GM23248 (cell line): ENCODE results near the gene PCDHGB2. TPM values are rescaled to one million over a fixed set of nuclear protein-coding genes. Genes with fewer than 3 reads are reported as not detected.

Experiments
- DNase-seq: peaks from one replicate; pipeline ENCODE4 v3.0.0-alpha.2; 2015
- H2AFZ ChIP-seq: fragments of 200-600 bp; sonication (generic); 2 replicates; pipeline ENCODE4 v1.6.1; 2016; ENCODE audit warnings: antibody characterized with exemption
- H3F3A ChIP-seq: fragments of 200-600 bp; sonication (generic); 2 replicates; pipeline ENCODE4 v1.6.1; 2016; ENCODE audit warnings: mild to moderate bottlenecking, antibody characterized with exemption, mixed run types; ENCODE audit not compliant: insufficient read depth
- H3K27ac ChIP-seq: fragments of 200-600 bp; sonication (generic); 2 replicates; pipeline ENCODE4 v1.5.1; 2016; ENCODE audit warnings: mild to moderate bottlenecking
- H3K27me3 ChIP-seq: fragments of 200-600 bp; sonication (generic); replicated peaks from 2 replicates; pipeline ENCODE4 v1.6.1; 2016; ENCODE audit warnings: mild to moderate bottlenecking; ENCODE audit not compliant: insufficient read depth
- H3K36me3 ChIP-seq: fragments of 200-600 bp; sonication (generic); 2 replicates; pipeline ENCODE4 v1.6.1; 2016; ENCODE audit warnings: low read depth, mild to moderate bottlenecking
- H3K4me1 ChIP-seq: fragments of 200-600 bp; sonication (generic); 2 replicates; pipeline ENCODE4 v1.6.1; 2016; ENCODE audit warnings: mild to moderate bottlenecking; ENCODE audit not compliant: insufficient read depth
- H3K4me2 ChIP-seq: fragments of 200-600 bp; sonication (generic); one replicate; pipeline ENCODE4 v1.6.1; 2016; ENCODE audit warnings: mild to moderate bottlenecking; ENCODE audit not compliant: unreplicated experiment
- H3K4me3 ChIP-seq: fragments of 200-600 bp; sonication (generic); 2 replicates; pipeline ENCODE4 v1.5.1; 2016; ENCODE audit warnings: mild to moderate bottlenecking
- H3K79me2 ChIP-seq: fragments of 200-600 bp; sonication (generic); 2 replicates; pipeline ENCODE4 v1.6.1; 2016; ENCODE audit warnings: mild to moderate bottlenecking; ENCODE audit not compliant: insufficient read depth
- H3K9ac ChIP-seq: fragments of 200-600 bp; sonication (generic); 2 replicates; pipeline ENCODE4 v1.6.1; 2016; ENCODE audit warnings: mild to moderate bottlenecking
- H3K9me2 ChIP-seq: fragments of 200-600 bp; sonication (generic); 2 replicates; pipeline ENCODE4 v1.6.1; 2016; ENCODE audit warnings: mixed run types, mild to moderate bottlenecking, moderate library complexity; ENCODE audit not compliant: insufficient read depth
- H3K9me3 ChIP-seq: fragments of 200-600 bp; sonication (generic); one replicate; pipeline ENCODE4 v1.6.1; 2017; ENCODE audit warnings: low read depth
- H4K20me1 ChIP-seq: fragments of 200-600 bp; sonication (generic); 2 replicates; pipeline ENCODE4 v1.6.0; 2016; ENCODE audit not compliant: insufficient read depth
- EZH2 ChIP-seq: fragments of 200-600 bp; sonication (generic); IDR thresholded peaks from 2 replicates; pipeline ENCODE4 v1.6.1; 2018; ENCODE audit warnings: antibody characterized with exemption, mild to moderate bottlenecking; ENCODE audit not compliant: insufficient read depth, poor library complexity, severe bottlenecking
- EZH2phosphoT487 ChIP-seq: fragments of 200-600 bp; sonication (generic); IDR thresholded peaks from 2 replicates; pipeline ENCODE4 v1.6.1; 2018; ENCODE audit warnings: antibody characterized with exemption, moderate library complexity, mild to moderate bottlenecking, low read depth; ENCODE audit not compliant: insufficient read depth
- WGBS, 2 experiments: methylation state at CpG; one replicate each; pipeline ENCODE4 v1.1.6; 2015 to 2017; ENCODE audit warnings: low lambda C conversion rate in 2 of 2, low coverage in 1 of 2; ENCODE audit errors: missing lambda C conversion rate in 2 of 2; 5-methylcytosine and 5-hydroxymethylcytosine counted together
- in situ Hi-C: fragments of 300-500 bp; cut with MboI; formaldehyde crosslinking; loops from 2 replicates; pipeline ENCODE4 v1.15.0; 2020
- polyA plus RNA-seq: library from polyadenylated mRNA; unstranded; fragments of >200 nt; fragmentation: Nextera tagmentation; extraction: Ambion mirVana; gene quantifications from 2 replicates; pipeline ENCODE4 v1.2.1, GENCODE V29; 2016
- total RNA-seq: library from RNA; depleted of rRNA; stranded (reverse); fragments of >200 nt; shearing (Covaris generic); gene quantifications from 2 replicates; pipeline ENCODE4 v1.2.3, GENCODE V29; 2014

The PCDHGB2 gene
- total and polyA plus RNA-seq, 2 experiments from 2014 or later: 0.76 to 2.2 TPM

DNA sequence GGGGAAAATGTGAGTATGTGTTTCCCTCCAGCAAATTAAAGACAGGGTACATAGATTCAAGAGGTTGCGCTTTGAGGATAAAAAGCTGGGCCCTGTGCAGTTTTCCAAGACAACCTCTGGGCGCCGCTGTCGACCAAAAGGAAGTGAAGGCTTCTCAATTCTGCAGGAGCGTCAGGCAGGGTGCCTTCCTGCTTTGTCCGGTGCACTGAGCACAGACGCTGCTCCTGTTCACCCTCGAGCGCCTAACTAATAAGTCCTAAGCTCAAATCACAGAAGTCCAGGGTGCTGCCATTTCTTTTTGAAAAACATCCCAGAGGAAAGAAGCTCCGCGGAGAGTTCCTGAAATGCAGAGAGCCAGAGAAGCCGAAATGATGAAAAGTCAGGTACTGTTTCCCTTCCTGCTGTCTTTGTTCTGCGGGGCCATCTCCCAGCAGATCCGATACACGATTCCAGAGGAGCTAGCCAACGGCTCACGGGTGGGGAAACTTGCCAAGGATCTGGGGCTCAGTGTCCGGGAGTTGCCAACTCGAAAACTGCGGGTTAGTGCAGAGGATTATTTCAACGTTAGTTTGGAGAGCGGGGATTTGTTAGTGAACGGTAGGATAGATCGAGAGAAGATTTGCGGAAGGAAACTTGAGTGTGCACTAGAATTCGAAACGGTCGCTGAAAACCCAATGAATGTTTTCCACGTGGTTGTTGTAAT is 9.7 kb upstream of the PCDHGB2 start, which contains the start of gene PCDHGB1:
TSS of gene PCDHGB1 (plus strand) at position 183 of the 703 bp plus-strand sequence. CDS start at position 345, 162 bp downstream.
- no peak for TF ChIP-seq EZH2phosphoT487
- TF ChIP-seq EZH2: no peak
- H2AFZ ChIP-seq: peak within 1 kb of the TSS; percentile 37; the same call in 1 of the 2 replicates
- no peaks in the 10 kb centered on the region for H3K79me2 ChIP-seq
- H3K9ac ChIP-seq: no peak within 1 kb of the TSS
- in situ Hi-C loops: no loop called here
- H3K27me3 ChIP-seq: no peaks in the 10 kb centered on the region
- H3K9me2 ChIP-seq: no peaks in the 10 kb centered on the region
- peak; percentile 62 for DNase-seq
- no peaks in the 10 kb centered on the region for H3K9me3 ChIP-seq
- H3K4me2 ChIP-seq: no peak within 1 kb of the TSS
- no peaks in the 10 kb centered on the region for H3K4me1 ChIP-seq
- H3F3A ChIP-seq: no peaks in the 10 kb centered on the region
- no peaks in the 10 kb centered on the region for H3K36me3 ChIP-seq
- no peak within 1 kb of the TSS for H3K27ac ChIP-seq
- 31 to 38% methylated on average over 29 of the region's 29 CpGs for WGBS, 2 experiments
- peak within 1 kb of the TSS; percentile 41 for H3K4me3 ChIP-seq
- H4K20me1 ChIP-seq: no peaks in the 10 kb centered on the region

DNA sequence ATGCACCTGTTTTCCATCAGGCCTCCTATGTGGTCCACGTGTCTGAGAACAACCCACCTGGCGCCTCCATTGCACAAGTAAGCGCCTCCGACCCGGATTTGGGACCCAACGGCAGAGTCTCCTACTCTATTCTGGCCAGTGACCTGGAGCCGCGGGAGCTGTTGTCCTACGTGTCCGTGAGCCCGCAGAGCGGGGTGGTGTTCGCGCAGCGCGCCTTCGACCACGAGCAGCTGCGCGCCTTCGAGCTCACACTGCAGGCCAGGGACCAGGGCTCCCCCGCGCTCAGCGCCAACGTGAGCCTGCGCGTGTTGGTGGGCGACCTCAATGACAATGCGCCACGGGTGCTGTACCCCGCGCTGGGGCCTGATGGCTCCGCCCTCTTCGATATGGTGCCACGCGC is 8.2 kb upstream of the PCDHGB2 start:
- no peaks in the 10 kb centered on the region for H3K9me2 ChIP-seq
- WGBS, 2 experiments: 39 to 49% methylated on average over 16 to 33 of the region's 36 CpGs
- no peaks in the 10 kb centered on the region for H3K27me3 ChIP-seq
- no peaks in the 10 kb centered on the region for H3K36me3 ChIP-seq
- no peaks in the 10 kb centered on the region for H3F3A ChIP-seq
- H3K4me3 ChIP-seq: no peak overlapping the region
- in situ Hi-C loops: no loop called here
- no peaks in the 10 kb centered on the region for H3K79me2 ChIP-seq
- no peaks in the 10 kb centered on the region for H3K4me1 ChIP-seq
- H3K4me2 ChIP-seq: no peak overlapping the region
- H3K27ac ChIP-seq: no peak overlapping the region
- H3K9me3 ChIP-seq: no peaks in the 10 kb centered on the region
- H3K9ac ChIP-seq: no peak overlapping the region
- no peak for DNase-seq
- TF ChIP-seq EZH2phosphoT487 (no peak), EZH2 (no peak)
- H2AFZ ChIP-seq: no peak overlapping the region
- H4K20me1 ChIP-seq: no peaks in the 10 kb centered on the region

DNA sequence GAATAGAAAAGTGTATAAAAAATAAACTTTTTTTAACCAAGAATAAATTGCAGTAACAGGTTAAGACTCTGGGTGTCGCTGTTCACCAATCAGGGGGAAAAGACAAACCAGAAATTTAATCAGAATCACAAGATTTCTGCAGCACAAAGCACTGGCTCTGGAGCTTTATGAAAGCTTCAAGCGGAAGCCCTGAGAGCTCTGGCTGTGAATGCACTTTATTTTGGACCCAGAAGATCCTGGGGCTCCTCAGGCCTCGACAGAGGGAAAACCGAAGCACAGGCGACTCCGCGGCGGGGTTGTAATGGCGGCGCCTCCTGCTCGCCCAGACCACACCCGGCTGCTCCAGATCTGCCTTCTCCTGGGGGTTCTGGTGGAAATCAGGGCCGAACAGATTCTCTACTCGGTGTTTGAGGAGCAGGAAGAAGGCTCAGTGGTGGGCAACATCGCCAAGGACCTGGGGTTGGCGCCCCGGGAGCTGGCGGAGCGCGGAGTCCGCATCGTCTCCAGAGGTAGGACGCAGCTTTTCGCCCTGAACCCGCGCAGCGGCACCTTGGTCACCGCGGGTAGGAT is 4.8 kb upstream of the PCDHGB2 start, which contains the start of gene PCDHGA4:
TSS of gene PCDHGA4 (plus strand) at position 122 of the 570 bp plus-strand sequence. CDS start at position 209, 87 bp downstream.
- H3K4me2 ChIP-seq: peak within 1 kb of the TSS; percentile 61
- peak within 1 kb of the TSS; percentile 92 for H2AFZ ChIP-seq
- peak within 1 kb of the TSS; percentile 81 for H3K9ac ChIP-seq
- no peak for TF ChIP-seq EZH2phosphoT487
- no peak for TF ChIP-seq EZH2
- DNase-seq: peak; percentile 55
- H3K4me1 ChIP-seq: no peaks in the 10 kb centered on the region
- H3K4me3 ChIP-seq: peak within 1 kb of the TSS; percentile 77
- no peaks in the 10 kb centered on the region for H3K27me3 ChIP-seq
- H3F3A ChIP-seq: no peaks in the 10 kb centered on the region
- no peaks in the 10 kb centered on the region for H3K36me3 ChIP-seq
- in situ Hi-C loops: no loop called here
- no peaks in the 10 kb centered on the region for H4K20me1 ChIP-seq
- H3K9me3 ChIP-seq: peaks cover 3% of the 10 kb centered on the region
- 12 to 18% methylated on average over 29 of the region's 29 CpGs for WGBS, 2 experiments
- H3K79me2 ChIP-seq: peaks cover 6% of the 10 kb centered on the region; the same call in 1 of the 2 replicates
- no peaks in the 10 kb centered on the region for H3K9me2 ChIP-seq
- H3K27ac ChIP-seq: peak within 1 kb of the TSS; percentile 61

DNA sequence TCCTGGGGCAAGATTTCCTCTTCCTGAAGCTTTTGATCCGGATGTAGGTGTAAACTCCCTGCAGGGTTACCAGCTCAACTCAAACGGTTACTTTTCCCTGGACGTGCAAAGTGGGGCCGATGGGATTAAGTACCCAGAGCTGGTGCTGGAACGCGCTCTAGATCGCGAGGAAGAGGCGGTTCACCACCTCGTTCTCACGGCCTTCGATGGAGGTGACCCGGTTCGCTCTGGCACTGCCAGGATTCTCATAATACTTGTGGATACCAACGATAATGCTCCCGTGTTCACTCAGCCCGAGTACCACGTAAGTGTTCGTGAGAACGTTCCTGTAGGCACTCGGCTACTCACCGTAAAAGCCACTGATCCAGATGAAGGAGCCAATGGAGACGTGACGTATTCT is 4.2 kb upstream of the PCDHGB2 start:
- WGBS, 2 experiments: 52 to 57% methylated on average over 24 of the region's 24 CpGs
- no peaks in the 10 kb centered on the region for H3K9me2 ChIP-seq
- peak overlapping the region; percentile 81; the same call in 1 of the 2 replicates for H3K9ac ChIP-seq
- peak overlapping the region; percentile 92 for H2AFZ ChIP-seq
- H3K4me3 ChIP-seq: peak overlapping the region; percentile 77
- H3K27ac ChIP-seq: no peak overlapping the region
- DNase-seq: no peak
- H3K4me2 ChIP-seq: peak overlapping the region; percentile 61
- in situ Hi-C loops: no loop called here
- TF ChIP-seq EZH2: no peak
- no peak for TF ChIP-seq EZH2phosphoT487
- peaks cover 3% of the 10 kb centered on the region for H3K9me3 ChIP-seq
- no peaks in the 10 kb centered on the region for H3F3A ChIP-seq
- H3K27me3 ChIP-seq: no peaks in the 10 kb centered on the region
- no peaks in the 10 kb centered on the region for H3K36me3 ChIP-seq
- H4K20me1 ChIP-seq: no peaks in the 10 kb centered on the region
- H3K4me1 ChIP-seq: no peaks in the 10 kb centered on the region
- H3K79me2 ChIP-seq: peaks cover 6% of the 10 kb centered on the region; the same call in 1 of the 2 replicates
